Vagina (tissue), 2 donors: ENCODE measurements around the gene RFPL4AL1.

Experiments used
- CTCF ChIP-seq, 3 experiments: fragments of 450-650 bp in 2 of 3; fragments of 200-600 bp in 1 of 3; sonication (generic) in 1 of 3; IDR thresholded peaks; one replicate each; pipeline ENCODE4 v1.5.1; 2017 to 2019; ENCODE audit warnings: antibody characterized with exemption in 3 of 3, mild to moderate bottlenecking in 2 of 3, moderate library complexity in 2 of 3
- POLR2A ChIP-seq, 2 donors: fragments of 450-650 bp; IDR thresholded peaks; one replicate each; pipeline ENCODE4 v1.6.1; 2017; ENCODE audit warnings: antibody characterized with exemption in 2 of 2, mild to moderate bottlenecking in 2 of 2, moderate library complexity in 2 of 2

- TF ChIP-seq CTCF (IDR thresholded peaks at IDR 0.05) (no peak), POLR2A (IDR thresholded peaks at IDR 0.05) (no peak)
Observed at GRCh38 chr19:55778331-55778730, 9.4 kb downstream of the RFPL4AL1 start.
